ENCODE results near the gene KCNIP3. TPM values are rescaled to one million over a fixed set of nuclear protein-coding genes. Genes with fewer than 3 reads are reported as not detected.

The KCNIP3 gene
- polyA plus RNA-seq, 1 of the 3 experiments (the other 2 are of a cell fraction), result 0.97 TPM

- no peak for TF ChIP-seq RAD21 (IDR thresholded peaks at IDR 0.05; ENCODE audit: low read length)
- no peak for TF ChIP-seq SMC3 (IDR thresholded peaks at IDR 0.05; ENCODE audit: low read depth, low read length)
- no peak for TF ChIP-seq NFIC (IDR thresholded peaks at IDR 0.05; ENCODE audit: borderline replicate concordance)
- TF ChIP-seq GATA2 (CRISPR knock-in tag; IDR thresholded peaks at IDR 0.05), result no peak
- no peak for TF ChIP-seq USF1 (IDR thresholded peaks at IDR 0.05; ENCODE audit: borderline replicate concordance, low read depth)
- TF ChIP-seq FOSL2 (IDR thresholded peaks at IDR 0.05; ENCODE audit: borderline replicate concordance, low read depth), result no peak
- no peak for TF ChIP-seq EP300 (IDR thresholded peaks at IDR 0.05; ENCODE audit: borderline replicate concordance in 1 of 2, low read depth in 1 of 2, low read length in 1 of 2)
- no peak for TF ChIP-seq ZBTB33 (IDR thresholded peaks at IDR 0.05; ENCODE audit: borderline replicate concordance, low read depth)
- no peak for TF ChIP-seq RCOR1 (IDR thresholded peaks at IDR 0.05; ENCODE audit: low read length)
Measured at GRCh38 chr2:95294579-95295250, 2.4 kb upstream of the KCNIP3 start (continued).

- no peaks in the 10 kb centered on the region for H3F3A ChIP-seq (replicated peaks; ENCODE audit: insufficient read depth)
- no peaks in the 10 kb centered on the region; the same call in 1 of the 2 replicates for H3K27me3 ChIP-seq (ENCODE audit: insufficient read depth)
- H3K79me2 ChIP-seq (ENCODE audit: insufficient read depth), result no peaks in the 10 kb centered on the region
- H4K20me1 ChIP-seq (ENCODE audit: insufficient read depth), result no peaks in the 10 kb centered on the region
- no peak overlapping the region for H3K4me3 ChIP-seq (ENCODE audit: low read depth in 2 of 2, low read length in 1 of 2)
- no peak overlapping the region for H2AFZ ChIP-seq (ENCODE audit: low read depth)
- H3K9me2 ChIP-seq, result no peaks in the 10 kb centered on the region
- H3K9ac ChIP-seq, result no peak overlapping the region
- ChIA-PET CTCF (interaction anchor here (1.1 to 1.2 kb wide), 2 partner anchors 18 to 19 kb away, joined by 3 to 5 read pairs; no protein-coding TSS in a partner anchor), POLR2A (no interaction called here)
- H3K4me1 ChIP-seq (ENCODE audit: control insufficient read depth in 1 of 2, insufficient read depth in 2 of 2, low read depth in 1 of 2, low read length in 1 of 2), result peaks cover 0 to 12% of the 10 kb centered on the region in 2 experiments; a peak in 1 of 4 replicates
- no peak for DNase-seq
- H3K36me3 ChIP-seq (replicated peaks in 1 of 2; ENCODE audit: control insufficient read depth in 1 of 2, insufficient read depth in 2 of 2, low read length in 1 of 2), result no peaks in the 10 kb centered on the region
- TF ChIP-seq TCF12 (IDR thresholded peaks at IDR 0.05) (no peak), REST (IDR thresholded peaks at IDR 0.05; ENCODE audit: low read depth, low read length) (no peak), CTCF (IDR thresholded peaks at IDR 0.05) (no peak), JUND (IDR thresholded peaks at IDR 0.05) (no peak), RFX5 (IDR thresholded peaks at IDR 0.05; ENCODE audit: low read length) (no peak), SIN3A (IDR thresholded peaks at IDR 0.05; ENCODE audit: borderline replicate concordance, low read depth, low read length) (no peak), CHD2 (IDR thresholded peaks at IDR 0.05; ENCODE audit: low read length, partially characterized antibody) (no peak), YY1 (IDR thresholded peaks at IDR 0.05; ENCODE audit: low read depth) (no peak), FOXJ3 (CRISPR knock-in tag; IDR thresholded peaks at IDR 0.05) (no peak), NRF1 (IDR thresholded peaks at IDR 0.05; ENCODE audit: low read depth, low read length) (no peak)
- H3K4me2 ChIP-seq, result no peak overlapping the region
- WGBS (ENCODE audit: low lambda C conversion rate), result 66% methylated on average over 6 of the region's 6 CpGs
- H3K27ac ChIP-seq (ENCODE audit: low read depth in 2 of 2, low read length in 1 of 2), result no peak overlapping the region
- no peaks in the 10 kb centered on the region for H3K9me3 ChIP-seq
Measured at GRCh38 chr2:95295376-95295775, 1.8 kb upstream of the KCNIP3 start.
